HG03135 (cell line): ENCODE results near the gene SLC2A10.

ENCODE experiments used
- ATAC-seq: cut with Tn5 transposase; IDR thresholded peaks from one replicate; pipeline ENCODE4 v1.9.1; 2021; ENCODE audit warnings: mild to moderate bottlenecking, moderate library complexity; ENCODE audit not compliant: unreplicated experiment

The SLC2A10 gene

GRCh38 chr20:46761566-46761965 lies 52.1 kb downstream of the SLC2A10 start:
- ATAC-seq, result no peak

- ATAC-seq, result no peak
Measured at GRCh38 chr20:46764068-46764467, 54.6 kb downstream of the SLC2A10 start.

- ATAC-seq, result no peak
Measured at GRCh38 chr20:46765506-46766120, 56.2 kb downstream of the SLC2A10 start.

- ATAC-seq, result no peak
Measured at GRCh38 chr20:46767127-46767761, 57.8 kb downstream of the SLC2A10 start.

- ATAC-seq, result no peak
Measured at GRCh38 chr20:46770330-46771194, 61.1 kb downstream of the SLC2A10 start.

GRCh38 chr20:46771195-46771588 lies 61.7 kb downstream of the SLC2A10 start:
- no peak for ATAC-seq

GRCh38 chr20:46772901-46773300 lies 63.5 kb downstream of the SLC2A10 start:
- no peak for ATAC-seq

- ATAC-seq, result no peak
Measured at GRCh38 chr20:46773680-46774079, 64.2 kb downstream of the SLC2A10 start.

GRCh38 chr20:46774236-46774635 lies 64.8 kb downstream of the SLC2A10 start:
- no peak for ATAC-seq

GRCh38 chr20:46774943-46775560 lies 65.6 kb downstream of the SLC2A10 start:
- no peak for ATAC-seq

GRCh38 chr20:46775806-46776205 lies 66.4 kb downstream of the SLC2A10 start:
- ATAC-seq, result no peak

- no peak for ATAC-seq
Measured at GRCh38 chr20:46777331-46777730, 67.9 kb downstream of the SLC2A10 start.

- no peak for ATAC-seq
Measured at GRCh38 chr20:46779831-46780230, 70.4 kb downstream of the SLC2A10 start.

- no peak for ATAC-seq
Measured at GRCh38 chr20:46784436-46785127, 75.1 kb downstream of the SLC2A10 start.
